ENCODE results near the gene PAMR1. TPM values are rescaled to one million over a fixed set of nuclear protein-coding genes. Genes with fewer than 3 reads are reported as not detected.

The PAMR1 gene
- total RNA-seq, 1 donor from 2014 or later, result 209 TPM

DNA sequence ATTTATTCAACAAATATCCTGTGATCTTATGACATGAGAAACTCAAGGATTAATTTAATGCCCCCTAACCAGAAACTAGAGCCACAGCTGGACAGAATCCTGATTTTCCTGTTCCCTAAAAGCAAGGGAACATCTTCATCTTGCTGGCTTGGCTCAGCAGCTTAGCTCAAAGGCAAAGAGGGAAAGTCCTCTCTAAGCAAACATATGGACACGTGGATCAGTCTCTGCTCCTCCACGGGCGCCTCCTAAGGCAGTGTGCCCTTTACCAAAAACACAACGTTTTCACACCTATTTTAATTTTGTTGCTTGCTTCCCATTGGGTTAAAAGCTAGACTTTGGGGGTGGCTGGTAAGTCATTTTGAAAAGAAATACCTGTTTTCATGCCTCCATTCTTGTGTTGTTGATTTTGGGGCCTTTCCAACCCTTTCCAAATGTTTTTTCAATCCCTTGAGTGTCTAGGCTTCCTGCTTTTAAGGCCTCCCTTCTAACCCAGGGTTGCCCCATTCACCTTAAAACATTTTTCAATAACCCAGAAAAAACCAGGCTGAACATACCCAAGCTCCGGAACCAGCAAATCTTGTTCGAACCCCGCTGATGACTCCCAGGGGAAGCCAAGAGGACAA is 121.5 kb downstream of the PAMR1 start:
- H3K27me3 Mint-ChIP-seq (ENCODE audit: insufficient read depth, low read depth), result no peaks in the 10 kb centered on the region
- no peaks in the 10 kb centered on the region for H4K20me1 ChIP-seq (ENCODE audit: low read depth)
- H3K4me3 Mint-ChIP-seq, result no peak overlapping the region
- no peak overlapping the region for H3K27ac ChIP-seq
- no peak overlapping the region for H3K4me2 ChIP-seq
- H3K36me3 Mint-ChIP-seq, result no peaks in the 10 kb centered on the region
- no peak overlapping the region for H3K27ac Mint-ChIP-seq
- no peak for DNase-seq (ENCODE audit: low spot score)
- TF ChIP-seq EZH2phosphoT487 (IDR thresholded peaks at IDR 0.05) (no peak), EZH2 (IDR thresholded peaks at IDR 0.05) (no peak)
- TF ChIP-seq, protein P1, sequence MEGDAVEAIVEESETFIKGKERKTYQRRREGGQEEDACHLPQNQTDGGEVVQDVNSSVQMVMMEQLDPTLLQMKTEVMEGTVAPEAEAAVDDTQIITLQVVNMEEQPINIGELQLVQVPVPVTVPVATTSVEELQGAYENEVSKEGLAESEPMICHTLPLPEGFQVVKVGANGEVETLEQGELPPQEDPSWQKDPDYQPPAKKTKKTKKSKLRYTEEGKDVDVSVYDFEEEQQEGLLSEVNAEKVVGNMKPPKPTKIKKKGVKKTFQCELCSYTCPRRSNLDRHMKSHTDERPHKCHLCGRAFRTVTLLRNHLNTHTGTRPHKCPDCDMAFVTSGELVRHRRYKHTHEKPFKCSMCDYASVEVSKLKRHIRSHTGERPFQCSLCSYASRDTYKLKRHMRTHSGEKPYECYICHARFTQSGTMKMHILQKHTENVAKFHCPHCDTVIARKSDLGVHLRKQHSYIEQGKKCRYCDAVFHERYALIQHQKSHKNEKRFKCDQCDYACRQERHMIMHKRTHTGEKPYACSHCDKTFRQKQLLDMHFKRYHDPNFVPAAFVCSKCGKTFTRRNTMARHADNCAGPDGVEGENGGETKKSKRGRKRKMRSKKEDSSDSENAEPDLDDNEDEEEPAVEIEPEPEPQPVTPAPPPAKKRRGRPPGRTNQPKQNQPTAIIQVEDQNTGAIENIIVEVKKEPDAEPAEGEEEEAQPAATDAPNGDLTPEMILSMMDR (IDR thresholded peaks at IDR 0.05), result no peak
- H3K9me3 Mint-ChIP-seq, result peaks cover 2% of the 10 kb centered on the region
- H3K9me3 ChIP-seq (ENCODE audit: low read depth), result no peaks in the 10 kb centered on the region
- H3K36me3 ChIP-seq, result no peaks in the 10 kb centered on the region
- no peak overlapping the region for H3K9ac ChIP-seq
- H2AFZ ChIP-seq (replicated peaks), result no peak overlapping the region
- no peaks in the 10 kb centered on the region for H3K27me3 ChIP-seq
- H3K79me2 ChIP-seq (ENCODE audit: low read depth), result no peaks in the 10 kb centered on the region
- no peak overlapping the region for H3K4me3 ChIP-seq
- H3K4me1 ChIP-seq, result peaks cover 5% of the 10 kb centered on the region
- peaks cover 2% of the 10 kb centered on the region for H3K4me1 Mint-ChIP-seq
- no peaks in the 10 kb centered on the region for H3F3A ChIP-seq (ENCODE audit: low read depth)

DNA sequence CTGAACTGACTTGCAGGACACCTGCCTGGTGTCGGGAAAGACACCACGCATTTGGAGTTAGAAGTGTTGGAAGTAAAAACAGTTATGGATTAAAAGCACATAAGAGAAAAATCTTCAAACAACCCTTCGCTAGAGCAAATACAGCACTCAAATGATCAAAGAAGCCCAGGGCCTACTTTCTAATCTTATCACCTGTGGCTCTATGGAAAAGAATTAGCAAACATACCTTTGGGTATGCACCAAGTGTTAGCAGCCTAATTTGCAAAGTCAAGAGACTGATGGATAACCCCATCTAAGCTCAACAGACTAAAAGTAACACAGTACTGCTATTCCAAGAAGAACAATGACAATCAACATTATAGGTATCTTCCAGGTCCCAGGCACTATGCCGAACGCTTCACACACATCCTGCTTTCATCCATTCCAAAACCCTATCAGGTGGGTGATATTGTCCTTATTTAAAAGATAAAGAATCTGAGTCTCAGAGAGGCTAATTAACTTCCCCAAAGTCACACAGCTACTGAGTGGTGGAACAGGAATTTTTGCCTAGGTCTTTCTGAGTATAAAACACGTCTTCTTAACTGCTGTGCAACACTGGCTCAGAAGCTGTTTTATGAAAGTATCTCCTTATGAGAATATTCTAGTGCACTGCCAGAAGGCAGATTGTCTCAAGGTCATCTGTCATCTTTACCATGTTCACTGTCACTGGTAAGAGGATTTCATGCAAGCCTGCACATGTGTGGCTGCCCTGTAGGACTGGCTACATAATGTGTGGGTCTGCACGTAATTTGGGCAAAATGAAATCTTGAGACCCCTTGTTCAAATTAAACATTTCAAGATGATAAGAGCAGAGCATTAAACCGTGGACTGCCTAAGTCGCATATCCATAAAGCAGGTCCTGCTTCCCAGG is 122.4 kb downstream of the PAMR1 start:
- H3F3A ChIP-seq (ENCODE audit: low read depth), result no peaks in the 10 kb centered on the region
- H3K4me3 ChIP-seq, result no peak overlapping the region
- Mint-ChIP-seq H3K9me3 (peaks cover 2% of the 10 kb centered on the region), H3K4me3 (no peak overlapping the region), H3K27ac (no peak overlapping the region), H3K36me3 (no peaks in the 10 kb centered on the region), H3K27me3 (ENCODE audit: insufficient read depth, low read depth) (no peaks in the 10 kb centered on the region), H3K4me1 (peaks cover 2% of the 10 kb centered on the region)
- TF ChIP-seq EZH2phosphoT487 (IDR thresholded peaks at IDR 0.05) (no peak), EZH2 (IDR thresholded peaks at IDR 0.05) (no peak)
- TF ChIP-seq, protein P1 (IDR thresholded peaks at IDR 0.05), result no peak
- DNase-seq (ENCODE audit: low spot score), result no peak
- no peaks in the 10 kb centered on the region for H3K27me3 ChIP-seq
- no peak overlapping the region for H3K9ac ChIP-seq
- no peak overlapping the region for H3K4me2 ChIP-seq
- H3K79me2 ChIP-seq (ENCODE audit: low read depth), result no peaks in the 10 kb centered on the region
- H3K4me1 ChIP-seq, result peaks cover 5% of the 10 kb centered on the region
- H3K9me3 ChIP-seq (ENCODE audit: low read depth), result no peaks in the 10 kb centered on the region
- no peaks in the 10 kb centered on the region for H3K36me3 ChIP-seq
- no peaks in the 10 kb centered on the region for H4K20me1 ChIP-seq (ENCODE audit: low read depth)
- no peak overlapping the region for H2AFZ ChIP-seq (replicated peaks)
- no peak overlapping the region for H3K27ac ChIP-seq

DNA sequence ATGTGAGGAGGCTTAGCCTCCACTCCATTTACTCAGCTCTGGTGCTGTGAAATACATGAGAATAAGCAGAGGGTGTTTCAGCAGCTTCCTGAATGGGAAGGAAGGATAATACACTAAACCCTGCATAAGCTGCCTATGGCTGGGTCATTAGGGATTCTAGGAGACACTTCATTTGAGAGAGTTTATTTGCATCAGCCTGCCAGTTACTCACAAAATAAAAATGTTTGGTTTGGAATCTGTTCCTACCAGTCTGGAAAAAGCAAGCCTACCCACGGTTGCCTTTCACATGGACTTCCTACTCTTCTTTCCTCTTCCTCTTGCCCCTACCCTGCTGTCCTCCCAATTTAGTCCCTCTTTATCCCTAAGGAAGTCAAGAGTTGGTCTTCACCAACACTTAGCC is 126.5 kb downstream of the PAMR1 start:
- Mint-ChIP-seq H3K4me3 (no peak overlapping the region), H3K36me3 (peaks cover 3% of the 10 kb centered on the region), H3K27ac (no peak overlapping the region), H3K9me3 (peaks cover 5% of the 10 kb centered on the region), H3K4me1 (peaks cover under 1% of the 10 kb centered on the region), H3K27me3 (ENCODE audit: insufficient read depth, low read depth) (peaks cover under 1% of the 10 kb centered on the region)
- Histone ChIP-seq H3F3A (ENCODE audit: low read depth) (no peaks in the 10 kb centered on the region), H3K27me3 (no peaks in the 10 kb centered on the region), H3K79me2 (ENCODE audit: low read depth) (no peaks in the 10 kb centered on the region), H3K9ac (no peak overlapping the region), H3K27ac (no peak overlapping the region), H3K4me2 (no peak overlapping the region), H2AFZ (replicated peaks) (no peak overlapping the region), H3K9me3 (ENCODE audit: low read depth) (no peaks in the 10 kb centered on the region), H3K4me1 (no peaks in the 10 kb centered on the region), H4K20me1 (ENCODE audit: low read depth) (no peaks in the 10 kb centered on the region), H3K4me3 (no peak overlapping the region), H3K36me3 (no peaks in the 10 kb centered on the region)
- no peak for TF ChIP-seq EZH2phosphoT487 (IDR thresholded peaks at IDR 0.05)
- TF ChIP-seq, protein P1 (IDR thresholded peaks at IDR 0.05), result no peak
- TF ChIP-seq EZH2 (IDR thresholded peaks at IDR 0.05), result no peak
- DNase-seq (ENCODE audit: low spot score), result no peak
